ENCODE measurements around the gene LST1.

Gene LST1

DNA sequence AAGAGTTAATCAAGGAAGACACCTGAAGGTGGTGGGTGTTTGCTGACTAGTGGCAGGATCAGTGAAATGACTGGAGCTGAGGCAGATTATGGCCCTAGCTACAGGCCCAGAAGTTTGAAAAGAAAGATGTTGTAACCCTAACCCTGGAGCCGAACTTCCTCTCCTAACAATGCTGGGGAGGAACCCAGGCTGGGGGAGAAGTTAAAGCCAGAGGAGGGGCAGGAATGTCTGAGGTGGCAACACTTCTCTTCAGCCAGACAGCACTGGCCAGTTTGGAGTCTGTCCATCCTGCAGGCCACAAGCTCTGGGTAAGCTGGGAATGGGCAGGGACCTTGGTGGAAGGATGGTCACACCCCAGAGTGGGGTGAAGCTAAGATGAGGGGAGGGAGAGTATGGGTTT, at the start of gene LST1:
LST1 (plus strand) TSS at position 270 of the 400 bp plus-strand sequence. CDS start 1,023 bp downstream, outside the sequence.
- DNase-seq, result no peak

DNA sequence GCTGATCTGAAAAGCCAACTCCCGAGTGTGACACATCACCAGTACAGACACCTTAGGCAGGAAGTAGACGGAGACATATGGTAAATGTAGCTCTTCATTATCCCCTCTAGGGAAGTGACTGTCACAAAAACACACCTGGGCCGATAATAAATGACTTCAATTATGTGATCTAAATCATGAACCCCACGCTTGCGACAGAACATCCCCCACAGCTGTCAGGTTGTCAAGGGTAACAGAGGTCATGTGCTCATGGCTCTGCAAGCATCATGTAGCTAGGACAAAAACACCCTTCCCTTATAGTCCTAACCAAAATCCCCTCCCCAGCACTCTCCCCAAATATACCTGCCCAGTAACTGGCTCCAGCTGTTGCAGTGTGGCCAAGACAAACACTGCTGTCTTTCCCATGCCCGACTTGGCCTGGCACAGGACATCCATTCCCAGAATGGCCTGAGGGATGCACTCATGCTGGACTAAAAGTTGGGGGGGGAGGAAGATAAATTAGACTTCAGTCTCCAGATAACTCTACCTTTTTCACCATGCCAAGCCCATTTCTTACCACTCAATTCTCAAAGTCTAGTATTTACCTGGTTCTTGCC, 47.2 kb upstream of the LST1 start:
- no peak for DNase-seq

DNA sequence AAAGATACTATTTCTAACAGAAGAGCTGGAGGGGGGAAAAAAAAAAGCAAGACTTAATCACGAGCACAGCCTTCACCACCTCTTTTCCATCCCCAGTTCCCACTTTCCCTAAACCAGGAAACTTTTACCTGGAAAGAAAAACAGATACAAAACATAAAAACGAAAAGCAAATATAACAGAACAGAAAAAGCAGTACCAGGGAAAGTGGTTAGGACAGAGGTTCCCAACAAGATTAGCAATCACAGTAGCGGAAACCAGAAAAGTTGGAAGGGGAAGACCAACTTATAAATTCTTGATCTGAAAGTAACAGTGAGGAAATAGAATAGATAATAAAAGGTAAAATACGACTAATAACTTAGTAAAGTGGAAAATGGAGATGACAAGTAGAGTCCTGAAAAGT, 45.4 kb upstream of the LST1 start:
- DNase-seq, result no peak

DNA sequence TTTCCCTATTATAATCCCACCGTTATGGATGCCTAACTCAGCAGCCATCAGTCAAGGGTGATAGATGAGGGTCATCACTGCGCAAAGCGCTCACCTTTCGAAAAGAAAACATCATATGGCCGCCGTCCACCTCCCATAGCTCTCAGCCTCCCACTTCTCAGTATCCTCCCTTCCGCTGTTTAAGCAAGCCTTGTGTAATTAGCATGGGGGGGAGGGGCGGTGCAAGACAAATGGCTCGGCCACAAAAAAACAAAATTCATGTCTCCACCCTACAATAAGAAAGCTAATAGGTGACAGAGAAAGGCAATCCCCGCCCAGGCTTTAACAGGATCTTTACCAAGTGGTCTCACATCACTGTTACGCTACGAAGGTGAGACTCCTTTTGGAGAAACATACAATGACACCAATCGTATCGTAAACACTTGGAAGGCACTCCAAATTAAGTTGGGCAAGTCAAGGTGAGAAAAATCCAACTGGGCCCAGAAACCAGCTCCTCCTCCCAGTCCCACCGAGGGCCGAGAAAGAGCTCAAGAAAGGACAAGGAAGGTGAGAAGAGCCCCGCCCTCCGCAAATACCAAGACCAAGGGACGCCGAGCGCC, 44.9 kb upstream of the LST1 start:
- peak in 2 of 4 experiments; percentile 46 to 57 for DNase-seq

DNA sequence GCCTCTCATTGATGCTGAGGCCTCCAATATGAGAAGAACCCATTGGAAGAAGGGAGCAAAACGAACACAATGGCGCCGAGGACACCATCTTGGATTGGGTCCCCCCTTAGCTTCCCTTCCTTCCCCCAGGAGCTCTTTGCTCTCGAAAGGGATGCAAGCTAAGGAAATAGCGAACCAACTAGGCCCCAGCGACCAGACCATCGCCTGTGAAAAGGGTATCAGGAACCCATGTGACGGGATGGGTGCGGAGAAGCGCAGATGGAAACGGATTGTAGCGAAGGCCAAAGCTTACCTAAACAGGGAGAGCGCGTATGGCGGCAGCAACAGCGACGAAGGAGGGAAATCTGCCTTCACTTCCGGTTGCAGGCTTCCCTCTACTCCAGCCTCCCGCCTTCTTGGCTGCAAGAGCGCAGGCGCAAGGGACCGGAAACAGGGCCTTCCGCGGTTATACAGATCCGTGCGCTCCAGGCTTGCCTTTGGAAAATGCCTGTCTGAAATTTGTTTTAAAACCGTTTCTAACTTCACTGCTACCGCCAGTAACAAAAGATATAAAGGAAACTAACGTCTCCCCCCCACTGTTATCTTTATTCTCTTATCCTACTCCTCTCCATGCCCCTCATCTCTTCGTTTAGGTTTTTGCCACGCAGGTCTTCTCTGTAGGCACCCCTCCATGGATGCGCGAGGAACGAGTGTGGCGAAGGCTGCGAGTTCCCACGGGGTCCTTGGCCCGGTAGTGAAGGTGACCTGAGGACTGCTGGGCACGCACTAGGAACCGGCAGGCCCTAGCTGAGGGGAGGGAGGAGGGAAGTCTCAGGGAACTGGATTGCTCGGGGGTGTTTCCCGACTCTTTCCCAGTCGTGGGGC, 44.2 kb upstream of the LST1 start, which contains the start of gene DDX39B:
DDX39B (minus strand) TSS at position 346 of the 864 bp plus-strand sequence. CDS start 1,471 bp downstream, outside the sequence.
- peak; percentile 77 to 89 (median 80) for DNase-seq

DNA sequence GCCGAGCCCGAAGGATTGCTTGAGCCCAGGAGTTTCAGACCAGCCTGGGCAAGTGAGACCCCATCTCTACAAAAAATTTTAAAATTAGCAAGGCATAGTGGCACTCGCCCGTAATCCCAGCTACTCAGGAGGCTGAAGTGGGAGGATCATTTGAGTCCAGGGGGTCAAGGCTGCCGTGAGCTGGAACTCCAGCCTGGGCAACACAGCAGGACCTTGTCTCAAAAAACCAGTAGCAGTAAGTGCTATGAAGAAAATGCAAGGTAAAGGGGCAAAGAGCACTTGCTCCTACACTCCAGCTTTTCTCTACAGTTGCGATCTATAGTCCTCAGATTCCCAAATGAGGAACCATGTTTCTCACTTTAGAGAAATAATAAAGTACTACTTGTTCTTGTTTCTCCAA, 42.4 kb upstream of the LST1 start:
- DNase-seq, result no peak

DNA sequence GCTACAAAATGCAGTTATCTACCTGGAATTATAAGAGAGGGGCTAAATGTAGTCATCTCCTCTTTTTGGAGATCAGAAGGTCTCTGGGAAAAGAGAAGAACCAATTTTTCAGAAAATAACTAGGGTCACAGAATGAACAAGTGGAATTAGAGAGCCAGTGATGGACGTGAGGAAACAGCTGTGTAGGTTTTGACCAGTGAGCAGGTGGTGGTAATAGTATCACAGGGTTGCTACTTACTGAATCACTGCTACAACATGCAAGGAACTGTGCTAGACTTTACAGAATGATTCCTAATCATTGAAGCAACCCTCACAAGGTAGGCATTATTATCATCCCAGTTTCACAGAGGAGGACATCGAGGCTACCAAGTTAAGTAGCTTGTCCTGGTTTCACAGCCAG, 41.4 kb upstream of the LST1 start:
- DNase-seq, result no peak

DNA sequence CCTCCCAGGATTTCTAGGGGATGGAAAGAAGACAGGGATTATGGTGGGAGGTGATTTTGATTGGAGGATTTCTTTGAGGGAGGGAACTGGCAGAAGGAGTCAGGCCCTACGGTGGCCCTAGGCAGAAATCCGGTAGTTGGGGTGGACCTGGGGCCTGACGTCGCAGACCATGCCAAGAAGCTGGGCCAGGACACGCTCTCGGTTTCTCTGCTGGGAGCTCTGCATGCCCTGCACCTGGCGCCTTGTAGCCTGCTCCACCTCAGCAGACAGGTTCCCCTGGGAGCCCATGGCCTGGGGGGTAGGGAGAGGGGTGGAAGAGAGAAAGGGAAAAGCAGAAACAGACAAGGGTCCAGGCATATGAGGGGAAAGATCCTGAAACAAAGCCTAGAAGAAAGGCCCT, 40.8 kb upstream of the LST1 start:
- no peak for DNase-seq

DNA sequence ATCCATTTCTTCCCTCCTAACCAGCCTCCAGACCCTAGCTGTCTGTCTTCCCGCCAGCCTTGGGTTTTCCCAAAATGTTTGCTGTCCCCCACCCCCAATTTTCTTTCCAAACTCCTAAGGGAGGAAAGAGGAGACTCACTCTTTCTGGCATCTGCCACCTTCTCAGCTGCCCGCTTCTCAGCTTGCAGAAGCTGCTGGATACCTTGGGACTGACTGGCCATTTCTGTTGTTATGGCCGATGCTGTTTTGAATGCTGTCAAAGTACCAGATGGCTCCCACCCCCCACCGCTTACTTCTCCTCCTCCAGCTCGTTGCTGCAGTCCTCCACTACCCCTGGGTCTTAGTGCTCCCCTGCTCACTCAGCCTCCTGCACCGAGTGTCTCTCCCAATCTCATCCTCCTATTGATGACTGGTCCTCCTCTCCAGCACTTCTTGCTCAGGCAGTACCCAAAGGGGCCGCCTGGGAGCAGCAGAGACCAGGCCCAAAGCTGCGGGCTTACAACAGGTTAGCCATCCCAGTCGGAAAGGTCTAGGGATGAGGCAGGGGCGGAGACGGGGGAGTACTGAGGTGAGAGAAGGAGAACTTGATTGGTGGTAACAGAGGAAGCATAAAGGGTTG, 39.6 kb upstream of the LST1 start, which contains the start of gene ATP6V1G2:
ATP6V1G2 (minus strand) TSS at position 270 of the 619 bp plus-strand sequence; CDS start at position 221, 49 bp downstream.
- peak; percentile 57 to 74 (median 58) for DNase-seq

DNA sequence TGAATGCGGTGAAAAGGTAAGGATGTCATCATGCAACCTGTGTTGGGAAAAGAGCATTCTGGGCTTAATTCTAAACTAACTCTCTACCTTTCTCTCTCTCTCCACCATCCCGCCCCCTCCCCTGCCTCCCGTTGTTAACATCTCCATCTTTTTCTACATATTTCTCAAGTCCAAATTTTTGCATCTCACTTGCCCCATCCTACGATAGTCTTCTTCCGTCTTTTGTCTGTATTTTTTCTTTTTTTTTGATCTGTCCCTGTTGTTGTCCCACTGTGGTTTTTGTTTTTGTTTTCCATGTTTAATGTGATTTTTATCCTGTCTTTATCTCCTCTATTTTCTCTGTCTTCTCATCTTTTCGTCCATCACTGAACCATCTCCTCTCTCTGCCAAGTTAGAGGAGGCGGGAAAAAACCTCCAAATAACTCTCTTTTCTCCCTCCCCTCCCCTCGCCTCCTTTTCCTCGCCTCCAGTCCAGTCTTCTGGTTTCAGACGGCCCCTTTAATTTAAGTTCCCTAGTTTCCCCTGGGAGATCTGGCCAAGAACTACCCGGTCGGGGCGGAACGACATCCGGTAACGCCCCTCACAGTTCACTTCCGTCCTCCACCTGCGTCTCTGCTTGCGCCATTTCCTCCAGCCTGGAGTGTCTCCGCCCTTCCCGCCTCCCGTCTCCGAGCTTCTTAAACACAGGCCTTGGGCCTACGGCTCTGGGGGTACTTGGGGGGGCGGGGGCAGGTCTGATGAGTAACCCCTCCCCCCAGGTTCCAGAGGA, 38.9 kb upstream of the LST1 start, which contains the start of gene NFKBIL1:
NFKBIL1 (plus strand) TSS at position 651 of the 769 bp plus-strand sequence; CDS start at position 738, 87 bp downstream.
- DNase-seq, result peak; percentile 47 to 79 (median 69)

DNA sequence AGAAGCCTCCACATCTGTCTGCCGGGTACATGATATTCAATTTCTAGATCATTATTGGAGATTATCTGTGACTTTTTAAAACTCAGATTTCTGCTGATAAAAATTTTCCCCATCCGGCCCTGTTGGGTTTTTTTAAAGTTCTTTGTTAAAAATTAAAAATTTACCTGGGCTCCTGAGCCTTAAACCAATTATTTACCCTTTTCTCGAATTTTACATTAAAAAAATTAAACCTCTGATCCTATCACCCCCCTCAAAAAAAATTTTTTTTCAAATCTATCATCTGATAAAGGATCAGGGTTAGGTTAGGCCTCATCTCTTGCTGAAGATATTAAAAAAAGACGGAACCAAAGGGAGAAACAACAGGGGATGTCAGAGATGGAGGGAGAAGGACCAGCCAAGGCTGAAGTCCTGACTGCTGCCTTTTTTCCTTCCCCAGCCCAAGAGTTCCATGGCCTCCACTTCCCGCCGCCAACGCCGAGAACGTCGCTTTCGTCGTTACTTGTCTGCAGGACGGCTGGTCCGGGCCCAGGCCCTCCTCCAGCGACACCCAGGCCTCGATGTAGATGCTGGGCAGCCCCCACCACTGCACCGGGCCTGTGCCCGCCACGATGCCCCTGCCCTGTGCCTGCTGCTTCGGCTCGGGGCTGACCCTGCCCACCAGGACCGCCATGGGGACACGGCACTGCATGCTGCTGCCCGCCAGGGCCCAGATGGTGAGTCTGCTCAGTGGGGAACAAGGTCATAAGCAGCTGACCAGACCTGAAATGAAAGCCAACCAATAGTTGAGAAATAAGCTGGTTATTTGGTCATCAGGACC, 38.1 kb upstream of the LST1 start:
- DNase-seq, result no peak

DNA sequence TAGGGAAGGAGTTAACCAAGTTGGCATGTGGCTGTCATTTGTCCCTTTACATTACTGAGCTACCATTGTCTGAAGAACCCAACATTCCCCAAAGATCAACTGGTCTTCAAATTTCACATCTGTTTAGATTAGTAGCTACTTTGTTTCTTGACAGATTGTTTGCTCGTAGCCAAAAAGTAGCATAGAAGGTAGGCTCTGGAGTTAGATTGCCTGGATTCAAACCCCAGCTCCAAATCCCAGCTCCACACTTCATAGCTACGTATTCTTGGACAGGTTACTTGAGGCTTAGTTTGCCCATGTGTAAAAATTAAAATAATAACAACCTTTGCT, 37.6 kb upstream of the LST1 start:
- DNase-seq, result no peak

DNA sequence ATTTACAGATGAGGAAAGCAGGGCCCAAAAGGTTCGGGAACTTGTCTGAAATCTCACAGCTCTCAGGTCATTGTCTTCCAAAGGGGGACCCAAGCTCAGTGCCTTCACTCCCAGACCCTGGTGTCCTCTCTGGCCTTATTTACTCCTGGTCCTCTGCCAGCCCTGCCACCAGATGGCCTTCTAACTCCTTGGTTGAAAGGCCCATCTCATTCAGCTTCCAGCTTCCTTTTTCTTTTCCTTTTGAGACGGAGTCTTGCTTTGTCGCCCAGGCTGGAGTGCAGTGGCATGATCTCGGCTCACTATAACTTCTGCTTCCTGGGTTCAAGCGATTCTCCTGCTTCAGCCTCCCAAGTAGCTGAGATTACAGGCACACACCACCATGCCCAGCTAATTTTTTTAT, 34.7 kb upstream of the LST1 start:
- DNase-seq, result peak in 2 of 4 experiments; percentile 18 to 43

DNA sequence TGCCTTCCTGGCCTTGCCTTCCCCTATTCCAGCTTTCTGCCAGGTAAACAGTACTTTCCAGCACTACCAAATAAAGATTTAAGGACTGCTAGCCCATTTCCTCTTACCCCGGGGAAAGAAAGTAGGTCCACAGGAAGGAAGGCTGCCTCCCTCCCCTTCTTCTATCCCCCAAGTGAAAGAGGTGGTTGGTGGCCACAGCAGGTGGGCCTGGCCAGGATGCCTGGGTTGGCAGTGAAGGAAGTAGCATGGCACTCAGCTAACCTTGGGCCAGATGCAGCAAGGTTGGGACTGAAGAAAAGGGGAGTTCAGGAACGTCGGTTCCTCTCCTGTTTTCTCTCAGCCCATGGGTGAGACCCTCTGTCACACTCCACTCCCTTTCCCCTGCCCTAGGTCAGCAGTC, 29.8 kb upstream of the LST1 start:
- no peak for DNase-seq

DNA sequence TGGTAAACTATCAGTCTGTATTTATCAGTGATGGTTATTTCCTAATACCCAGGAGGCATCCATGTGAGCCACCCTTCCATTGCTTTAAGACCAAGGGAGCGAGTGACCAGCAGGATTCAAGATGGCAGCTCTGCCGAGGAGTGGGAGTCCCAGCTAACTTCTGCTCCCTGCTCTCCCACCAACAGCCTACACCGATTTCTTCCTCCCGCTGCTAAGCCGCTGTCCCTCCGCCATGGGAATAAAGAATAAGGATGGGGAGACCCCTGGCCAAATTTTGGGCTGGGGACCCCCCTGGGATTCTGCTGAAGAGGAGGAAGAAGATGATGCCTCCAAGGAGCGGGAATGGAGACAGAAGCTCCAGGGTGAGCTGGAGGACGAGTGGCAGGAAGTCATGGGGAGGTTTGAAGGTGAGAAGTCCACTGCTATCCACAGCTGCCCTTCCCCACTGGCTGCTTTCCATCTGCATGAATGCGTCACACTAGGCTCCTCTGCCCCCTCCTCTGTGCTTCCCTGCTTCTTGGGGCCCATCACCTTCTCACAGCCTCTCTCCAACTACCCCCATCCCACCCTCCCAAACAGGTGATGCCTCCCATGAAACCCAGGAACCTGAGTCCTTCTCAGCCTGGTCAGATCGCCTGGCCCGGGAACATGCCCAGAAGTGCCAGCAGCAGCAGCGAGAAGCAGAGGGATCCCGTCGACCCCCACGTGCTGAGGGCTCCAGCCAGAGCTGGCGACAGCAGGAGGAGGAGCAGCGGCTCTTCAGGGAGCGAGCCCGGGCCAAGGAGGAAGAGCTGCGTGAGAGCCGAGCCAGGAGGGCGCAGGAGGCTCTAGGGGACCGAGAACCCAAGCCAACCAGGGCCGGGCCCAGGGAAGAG, 28.4 kb upstream of the LST1 start:
- no peak for DNase-seq

DNA sequence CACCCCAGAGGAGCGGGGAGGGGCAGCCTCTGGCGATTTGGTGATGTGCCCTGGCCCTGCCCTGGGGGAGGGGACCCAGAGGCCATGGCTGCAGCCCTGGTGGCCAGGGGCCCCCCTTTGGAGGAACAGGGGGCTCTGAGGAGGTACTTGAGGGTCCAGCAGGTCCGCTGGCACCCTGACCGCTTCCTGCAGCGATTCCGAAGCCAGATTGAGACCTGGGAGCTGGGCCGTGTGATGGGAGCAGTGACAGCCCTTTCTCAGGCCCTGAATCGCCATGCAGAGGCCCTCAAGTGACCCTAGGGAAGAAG, 27.8 kb upstream of the LST1 start:
- DNase-seq, result no peak

DNA sequence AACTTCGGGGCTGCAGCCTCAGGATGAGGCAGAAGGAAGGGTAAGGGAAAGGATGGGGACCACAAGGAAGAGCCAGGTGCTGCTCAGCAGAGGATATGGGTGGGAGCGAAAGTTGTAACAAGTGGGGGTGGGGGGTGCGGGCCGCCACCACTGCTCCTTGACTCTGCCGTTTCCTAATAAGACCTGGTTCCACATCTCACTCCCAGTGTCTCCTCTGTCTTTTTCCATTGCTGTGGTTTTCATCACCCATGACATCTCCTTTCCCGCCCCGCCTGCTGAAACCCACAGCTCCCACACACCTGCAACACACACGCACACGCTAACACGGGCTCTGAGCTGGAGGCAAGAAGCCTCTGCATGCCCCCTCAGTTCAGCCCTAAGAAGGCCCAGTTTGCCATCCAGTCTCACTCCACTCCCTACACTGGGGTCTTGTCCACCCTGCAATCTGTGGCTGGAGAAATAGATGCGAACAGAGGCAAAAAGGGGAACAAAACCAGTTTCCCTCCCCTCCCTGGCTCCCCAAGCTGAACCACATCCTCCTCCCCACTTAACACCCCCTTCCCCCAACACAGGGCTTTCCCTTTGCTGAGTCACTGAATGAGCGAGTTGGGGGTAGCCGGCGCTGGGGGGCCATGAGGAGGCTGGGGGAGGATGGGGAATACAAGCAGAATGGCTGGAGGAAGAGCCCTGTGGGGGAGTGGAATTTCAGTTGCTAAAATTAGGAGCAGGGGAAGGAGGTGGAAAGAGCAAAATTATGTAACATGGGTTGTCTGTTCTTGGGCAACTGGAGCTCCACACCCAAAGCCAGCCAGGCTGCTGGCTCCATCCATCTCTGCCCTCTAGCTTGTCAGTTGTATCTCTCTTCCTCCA, 27.2 kb upstream of the LST1 start:
- peak in 1 of 4 experiments; percentile 24 for DNase-seq

DNA sequence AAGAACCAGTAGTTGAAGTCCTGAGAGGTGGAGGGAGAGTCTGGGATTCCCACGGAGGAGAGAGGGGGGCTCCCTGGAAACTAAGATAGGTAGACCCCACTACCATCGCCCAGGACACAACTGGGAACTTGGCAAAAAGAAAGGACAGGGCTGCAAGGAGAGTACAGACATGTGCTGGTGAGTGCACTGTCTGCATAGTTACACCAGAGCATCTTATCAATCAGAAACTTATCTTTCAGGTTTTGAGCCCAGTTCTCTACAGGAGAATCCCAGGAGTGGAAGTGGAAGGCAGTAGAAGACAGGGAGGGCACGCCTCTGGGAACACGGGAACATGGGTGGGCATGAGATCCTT, 26.5 kb upstream of the LST1 start:
- DNase-seq, result no peak

DNA sequence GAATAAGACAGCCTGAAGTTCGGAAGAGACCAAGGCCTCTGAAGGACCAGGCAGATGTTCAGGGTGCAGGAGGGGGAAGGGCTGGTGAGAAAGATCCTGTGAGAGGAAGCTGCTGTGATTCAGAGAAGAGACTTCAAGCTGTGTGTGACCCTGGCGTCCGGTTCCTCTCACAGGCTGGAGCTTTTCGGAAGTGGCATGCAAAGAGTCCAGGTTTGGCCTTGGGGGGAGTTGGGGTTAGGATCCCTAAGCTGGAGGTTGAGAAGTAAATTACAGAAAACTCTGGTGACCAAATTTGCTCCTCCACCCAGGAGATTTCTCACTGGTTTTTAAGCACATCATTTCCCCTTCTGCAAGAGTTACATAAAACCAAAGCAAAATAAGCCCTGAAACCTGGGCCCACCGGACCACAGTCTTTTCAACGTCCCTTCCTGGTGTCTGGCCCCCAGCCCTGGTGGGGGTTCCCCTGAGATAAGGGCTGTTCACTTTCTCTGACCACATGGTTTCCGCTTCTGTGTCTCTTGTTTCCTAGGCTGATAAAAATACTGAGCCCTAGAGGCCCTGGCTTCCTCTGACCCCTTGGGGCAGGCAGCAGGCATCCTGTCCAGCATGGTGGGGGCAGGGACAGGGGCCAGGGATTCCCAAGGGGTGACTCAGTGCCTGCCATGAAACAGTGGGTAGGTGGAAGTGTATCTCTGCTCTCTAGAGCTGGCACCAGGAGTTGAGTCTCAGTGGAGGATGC, 25.9 kb upstream of the LST1 start:
- peak in 1 of 4 experiments; percentile 21 for DNase-seq

Measured in activated naive CD4-positive, alpha-beta T cell (primary cell).